PC-9 (cell line): ENCODE measurements around the gene ARID3B. TPM values are rescaled to one million over a fixed set of nuclear protein-coding genes. Genes with fewer than 3 reads are reported as not detected.
A peak's percentile ranks its signal among the peaks of the same experiment; 100 is the strongest.
"Not testable (repeated sequence)": the region's sequence is repeated elsewhere in the genome, so short reads cannot be mapped to it uniquely, and the experiment has no call there.

Experiments
- BruUV-seq: library from RNA; stranded (reverse); fragments of 400-500 nt; replicated peaks from 2 replicates; lab custom pipeline; 2021; lab: Mats Ljungman, UMichigan
- CTCF ChIA-PET: fragments of 300-600 bp; sonication (Branson Sonifier 250); formaldehyde crosslinking; loops from one replicate; lab custom pipeline; 2022; ENCODE audit warnings: antibody characterized with exemption; lab: Charles Lee
- POLR2A ChIA-PET: fragments of 300-600 bp; sonication (Branson Sonifier 250); formaldehyde crosslinking; loops from one replicate; lab custom pipeline; 2022; ENCODE audit warnings: antibody characterized with exemption; ENCODE audit not compliant: unreplicated experiment; lab: Charles Lee
- DNase-seq, 2 experiments: peaks; one replicate each; pipeline versions ENCODE4 v3.0.0 to v3.0.0-alpha.2; 2015 to 2022; ENCODE audit warnings: mixed read lengths in 1 of 2
- H2AFZ ChIP-seq: fragments of 200-600 bp; sonication (generic); 2 replicates; pipeline ENCODE4 v1.8.1; 2017; ENCODE audit warnings: antibody characterized with exemption
- H3F3A ChIP-seq: fragments of 200-600 bp; sonication (generic); 2 replicates; pipeline ENCODE4 v1.8.1; 2017; ENCODE audit warnings: antibody characterized with exemption, mild to moderate bottlenecking, low read depth; ENCODE audit not compliant: insufficient read depth
- H3K27ac ChIP-seq: fragments of 200-600 bp; sonication (generic); 2 replicates; pipeline ENCODE4 v1.6.1; 2016; ENCODE audit warnings: mixed run types
- H3K27me3 ChIP-seq: fragments of 200-600 bp; sonication (generic); 2 replicates; pipeline ENCODE4 v1.6.1; 2016; ENCODE audit warnings: low read depth, mixed run types; ENCODE audit not compliant: insufficient read depth
- H3K36me3 ChIP-seq: fragments of 200-600 bp; sonication (generic); 2 replicates; pipeline ENCODE4 v1.6.1; 2016; ENCODE audit warnings: low read depth, mixed run types
- H3K4me1 ChIP-seq: fragments of 200-600 bp; sonication (generic); replicated peaks from 2 replicates; pipeline ENCODE4 v1.6.1; 2016; ENCODE audit warnings: mixed run types; ENCODE audit not compliant: insufficient read depth
- H3K4me2 ChIP-seq: fragments of 200-600 bp; sonication (generic); 2 replicates; pipeline ENCODE4 v1.6.1; 2017; ENCODE audit warnings: mixed run types
- H3K4me3 ChIP-seq: fragments of 200-600 bp; sonication (generic); 2 replicates; pipeline ENCODE4 v1.6.1; 2016; ENCODE audit warnings: mixed run types
- H3K79me2 ChIP-seq: fragments of 200-600 bp; sonication (generic); 2 replicates; pipeline ENCODE4 v1.6.1; 2017; ENCODE audit warnings: low read depth, mixed run types
- H3K9me2 ChIP-seq: fragments of 200-600 bp; sonication (generic); 2 replicates; pipeline ENCODE4 v1.8.1; 2017; ENCODE audit warnings: mild to moderate bottlenecking; ENCODE audit not compliant: insufficient read depth
- H3K9me3 ChIP-seq: fragments of 200-600 bp; sonication (generic); 2 replicates; pipeline ENCODE4 v1.8.1; 2016; ENCODE audit warnings: low read depth; ENCODE audit not compliant: insufficient read depth
- H4K20me1 ChIP-seq: fragments of 200-600 bp; sonication (generic); 2 replicates; pipeline ENCODE4 v1.8.1; 2017; ENCODE audit not compliant: insufficient read depth
- CTCF ChIP-seq: fragments of 200-600 bp; sonication (generic); conservative IDR thresholded peaks from 2 replicates; pipeline ENCODE4 v1.6.1; 2017; ENCODE audit warnings: mixed run types, antibody characterized with exemption, mild to moderate bottlenecking, moderate library complexity
- EZH2 ChIP-seq: fragments of 200-600 bp; sonication (generic); IDR thresholded peaks from 2 replicates; pipeline ENCODE4 v1.8.0; 2017; ENCODE audit warnings: antibody characterized with exemption, low read depth
- intact Hi-C: fragments of 100-400 bp; cut with micrococcal nuclease; formaldehyde crosslinking; loops from one replicate; pipeline ENCODE4 v1.10.0; 2022; ENCODE audit not compliant: unreplicated experiment
- total RNA-seq: library from RNA; stranded (reverse); gene quantifications from 2 replicates; pipeline ENCODE4 v1.2.3, GENCODE V29; 2021

Gene ARID3B
- total RNA-seq, 1 experiment from 2014 or later: 9.6 TPM

DNA sequence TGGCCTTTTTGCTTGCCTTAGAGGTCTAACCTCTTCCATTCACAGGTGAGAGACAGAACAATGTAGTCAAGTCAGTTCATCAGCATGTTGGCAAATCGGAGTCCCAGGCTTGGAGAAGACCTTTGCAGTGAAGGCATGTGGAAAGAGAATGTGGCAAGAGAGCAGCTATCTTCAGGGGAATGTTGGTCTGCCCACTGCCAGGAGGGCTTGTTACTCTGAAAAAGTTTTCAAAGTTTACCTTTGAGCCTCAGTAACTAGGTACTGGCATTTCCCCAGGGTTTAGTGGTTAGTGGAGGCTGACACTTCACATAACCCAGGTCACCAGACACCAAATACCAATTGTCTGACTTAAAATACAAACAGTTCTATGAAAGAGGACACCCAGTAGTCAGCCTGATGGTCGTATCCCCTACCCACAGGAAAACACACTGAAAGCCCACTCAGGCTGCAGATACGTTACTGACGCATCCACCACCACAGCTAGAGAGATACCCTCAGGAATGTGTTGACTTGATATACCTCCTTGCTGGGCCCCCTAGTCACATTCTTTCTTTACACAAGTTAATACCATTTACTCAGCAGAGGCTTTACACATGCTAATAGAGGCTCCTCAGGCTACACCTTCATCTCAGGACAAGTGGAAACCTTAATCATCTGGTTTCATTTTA is 9.7 kb upstream of the ARID3B start:
- no peak for TF ChIP-seq CTCF
- no peak for TF ChIP-seq EZH2
- Histone ChIP-seq H3F3A (peaks cover 35% of the 10 kb centered on the region), H3K79me2 (no peaks in the 10 kb centered on the region), H2AFZ (no peak overlapping the region), H3K4me2 (peak overlapping the region; percentile 78), H4K20me1 (no peaks in the 10 kb centered on the region), H3K36me3 (no peaks in the 10 kb centered on the region), H3K27ac (peak overlapping the region; percentile 90), H3K9me2 (no peaks in the 10 kb centered on the region), H3K9me3 (no peaks in the 10 kb centered on the region), H3K4me3 (peak overlapping the region; percentile 32; the same call in 1 of the 2 replicates), H3K27me3 (no peaks in the 10 kb centered on the region), H3K4me1 (peaks cover 36% of the 10 kb centered on the region)
- DNase-seq: peak; percentile 77 to 97
- TSS peak; percentile 60 for BruUV-seq
- ChIA-PET POLR2A (interaction anchor here (0.7 kb wide), 2 partner anchors 107 to 249 kb away, joined by 4 to 7 read pairs; no protein-coding TSS in a partner anchor), CTCF (no interaction called here)
- intact Hi-C loops: loop anchor here (1.0 to 2.0 kb wide), 4 partner anchors 9 to 108 kb away; no protein-coding TSS in a partner anchor

DNA sequence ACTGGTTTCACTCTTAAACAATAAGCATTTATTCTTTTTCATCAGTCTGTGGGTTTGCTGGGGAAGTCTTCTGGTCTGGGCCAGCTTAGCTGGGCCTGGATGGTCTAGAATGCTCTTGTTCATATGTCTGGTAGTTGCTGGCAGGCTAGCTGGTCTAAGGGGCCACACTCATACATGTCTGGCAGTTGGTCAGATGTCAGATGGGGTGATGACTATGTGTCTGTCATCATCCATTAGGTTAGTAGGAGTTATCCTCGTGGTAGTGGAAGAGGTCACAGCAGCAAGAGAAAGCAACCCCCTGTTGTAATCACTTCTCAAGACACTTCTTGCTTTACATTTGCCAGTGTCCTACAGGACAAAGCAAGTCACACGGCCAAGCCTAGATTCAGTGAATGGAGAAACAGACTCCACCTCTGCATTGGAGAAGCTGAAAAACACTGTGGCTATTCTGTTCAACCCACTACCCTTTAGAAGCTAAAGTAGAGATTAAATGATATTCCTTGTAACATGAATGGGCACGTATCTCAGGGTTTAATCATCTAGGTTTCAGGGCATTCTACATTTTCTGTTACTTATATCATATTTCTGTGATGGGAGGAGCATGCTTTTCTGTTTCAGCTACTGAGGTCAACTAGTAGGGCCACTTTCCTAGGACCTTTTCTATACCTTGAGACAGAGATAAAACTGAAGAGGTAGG is 5.5 kb upstream of the ARID3B start:
- no peaks in the 10 kb centered on the region for H4K20me1 ChIP-seq
- H3F3A ChIP-seq: peaks cover 29% of the 10 kb centered on the region
- no peak overlapping the region for H3K4me2 ChIP-seq
- H3K27me3 ChIP-seq: no peaks in the 10 kb centered on the region
- no peak overlapping the region for H2AFZ ChIP-seq
- H3K79me2 ChIP-seq: peaks cover 19% of the 10 kb centered on the region
- intact Hi-C loops: no loop called here
- TF ChIP-seq EZH2 (no peak), CTCF (no peak)
- ChIA-PET CTCF (interaction anchor here (0.5 to 0.7 kb wide), 2 partner anchors 7 to 166 kb away, joined by 3 to 6 read pairs; no protein-coding TSS in a partner anchor), POLR2A (no interaction called here)
- no peaks in the 10 kb centered on the region for H3K36me3 ChIP-seq
- H3K4me1 ChIP-seq: peaks cover 25% of the 10 kb centered on the region
- no peak overlapping the region for H3K27ac ChIP-seq
- no peaks in the 10 kb centered on the region for H3K9me3 ChIP-seq
- BruUV-seq: no TSS peak
- no peak overlapping the region for H3K4me3 ChIP-seq
- DNase-seq: no peak
- H3K9me2 ChIP-seq: no peaks in the 10 kb centered on the region

- no peaks in the 10 kb centered on the region for H3K27me3 ChIP-seq
- no TSS peak for BruUV-seq
- H2AFZ ChIP-seq: no peak overlapping the region
- no peak for DNase-seq
- H3K27ac ChIP-seq: no peak overlapping the region
- H3K36me3 ChIP-seq: no peaks in the 10 kb centered on the region
- peaks cover 13% of the 10 kb centered on the region for H3K4me1 ChIP-seq
- no peak overlapping the region for H3K4me3 ChIP-seq
- no peak for TF ChIP-seq CTCF
- TF ChIP-seq EZH2: no peak
- H3K9me2 ChIP-seq: no peaks in the 10 kb centered on the region
- intact Hi-C loops: no loop called here
- ChIA-PET POLR2A (no interaction called here), CTCF (no interaction called here)
- peaks cover 2% of the 10 kb centered on the region; the same call in 1 of the 2 replicates for H4K20me1 ChIP-seq
- H3K79me2 ChIP-seq: peaks cover 35% of the 10 kb centered on the region
- H3F3A ChIP-seq: peaks cover 10% of the 10 kb centered on the region
- no peak overlapping the region for H3K4me2 ChIP-seq
- no peaks in the 10 kb centered on the region for H3K9me3 ChIP-seq
Observed at GRCh38 chr15:74537736-74538135, 3.3 kb upstream of the ARID3B start.

GRCh38 chr15:74539521-74539920 is 1.5 kb upstream of the ARID3B start:
- H3K36me3 ChIP-seq, H3K9me3 ChIP-seq, H3K27ac ChIP-seq, H3K9me2 ChIP-seq, H3K27me3 ChIP-seq, intact Hi-C loops, H2AFZ ChIP-seq, H3F3A ChIP-seq, DNase-seq, BruUV-seq: not testable (repeated sequence)
- peaks cover 13% of the 10 kb centered on the region for H3K4me1 ChIP-seq
- H3K79me2 ChIP-seq: peaks cover 42% of the 10 kb centered on the region
- ChIA-PET POLR2A (interaction anchor here (0.6 kb wide), 1 partner anchor 1125 kb away, joined by 5 read pairs; no protein-coding TSS in a partner anchor), CTCF (interaction anchor here (0.6 kb wide), 1 partner anchor 168 kb away, joined by 8 read pairs; no protein-coding TSS in a partner anchor)
- H4K20me1 ChIP-seq: peaks cover 15% of the 10 kb centered on the region; the same call in 1 of the 2 replicates
- H3K4me2 ChIP-seq: peak overlapping the region; percentile 99
- peak overlapping the region; percentile 68; the same call in 1 of the 2 replicates for H3K4me3 ChIP-seq
